PC-9 (cell line): ENCODE results near the gene DOCK4.

Source experiments
- CTCF ChIP-seq: fragments of 200-600 bp; sonication (generic); conservative IDR thresholded peaks from 2 replicates; pipeline ENCODE4 v1.6.1; 2017; ENCODE audit warnings: mixed run types, antibody characterized with exemption, mild to moderate bottlenecking, moderate library complexity
- EZH2 ChIP-seq: fragments of 200-600 bp; sonication (generic); IDR thresholded peaks from 2 replicates; pipeline ENCODE4 v1.8.0; 2017; ENCODE audit warnings: antibody characterized with exemption, low read depth

GRCh38 chr7:112138325-112138852, 67.8 kb downstream of the DOCK4 start:
- TF ChIP-seq CTCF (no peak), EZH2 (no peak)
